Lung (tissue), 12 donors: Measurements from ENCODE around the gene TMEM50B. TPM values are rescaled to one million over a fixed set of nuclear protein-coding genes. Genes with fewer than 3 reads are reported as not detected.

Experiments used
- ATAC-seq: fragments of 200-7000 bp; cut with Tn5 transposase; one replicate; pipeline ENCODE4 v1.9.1; 2020; ENCODE audit warnings: moderate number of reproducible peaks; ENCODE audit not compliant: insufficient read depth, low FRiP score
- DNase-seq, 3 donors: peaks; one replicate each; pipeline ENCODE4 v3.0.0-alpha.2; 2013 to 2017
- H3K27ac ChIP-seq, 2 donors: one replicate each; pipeline ENCODE4 v1.5.1; 2013; ENCODE audit warnings: mild to moderate bottlenecking in 2 of 2, moderate library complexity in 2 of 2, control low read depth in 1 of 2, inconsistent platforms in 1 of 2, low read depth in 1 of 2, low read length in 1 of 2
- H3K27me3 ChIP-seq, 3 donors: one replicate each; pipeline ENCODE4 v1.5.1; 2013; ENCODE audit warnings: low read length in 2 of 3; ENCODE audit not compliant: control insufficient read depth in 3 of 3, insufficient read depth in 3 of 3
- H3K36me3 ChIP-seq, 4 donors: one replicate each; pipeline ENCODE4 v1.5.1; 2013; ENCODE audit warnings: low read length in 4 of 4, mild to moderate bottlenecking in 1 of 4, moderate library complexity in 1 of 4; ENCODE audit not compliant: control insufficient read depth in 4 of 4, insufficient read depth in 4 of 4
- H3K4me1 ChIP-seq, 5 donors: one replicate each; pipeline ENCODE4 v1.5.1; 2013; ENCODE audit warnings: low read length in 5 of 5, mild to moderate bottlenecking in 2 of 5, moderate library complexity in 1 of 5; ENCODE audit not compliant: control insufficient read depth in 5 of 5, insufficient read depth in 5 of 5
- H3K4me3 ChIP-seq: one replicate; pipeline ENCODE4 v1.5.1; 2013; ENCODE audit warnings: mild to moderate bottlenecking, control low read depth, moderate library complexity
- H3K9ac ChIP-seq, 2 donors: one replicate each; pipeline ENCODE4 v1.5.1; 2013; ENCODE audit warnings: low read length in 2 of 2, control low read depth in 1 of 2; ENCODE audit not compliant: insufficient read depth in 1 of 2
- H3K9me3 ChIP-seq, 4 donors: one replicate each; pipeline ENCODE4 v1.5.1; 2013; ENCODE audit warnings: low read length in 3 of 4, mild to moderate bottlenecking in 1 of 4, moderate library complexity in 1 of 4; ENCODE audit not compliant: control insufficient read depth in 4 of 4, insufficient read depth in 3 of 4
- WGBS, 2 donors: extraction: QIAGEN DNeasy Blood & Tissue Kit; methylation state at CpG; one replicate each; pipeline ENCODE4 v1.1.7; 2013; 5-methylcytosine and 5-hydroxymethylcytosine counted together
- polyA plus RNA-seq, 2 donors: library from polyadenylated mRNA; stranded (reverse); fragments of 200-250 nt; gene quantifications; one replicate each; pipeline ENCODE4 v1.2.1, GENCODE V29; 2013
- total RNA-seq, 2 donors: library from RNA; depleted of rRNA in 1 of 2; stranded (reverse); fragments of >200 nt in 1 of 2; gene quantifications; one replicate each; pipeline ENCODE4 v1.2.1, GENCODE V29; 2014 to 2021
- TF ChIP-seq, protein P1 (sequence below): IDR thresholded peaks from 2 replicates; pipeline ENCODE4 v1.5.1; 2012; ENCODE audit warnings: mild to moderate bottlenecking; ENCODE audit errors: control extremely low read depth, extremely low read depth
- donor health status: control.
- donor health status: control.
- donor health status: Bipolar disorder and iron deficiency.
- donor health status: healthy.
- donor health status: DM: yes; HTN: yes; CAD: no.

The TMEM50B gene
- total and polyA plus RNA-seq, 4 donors: 35.4 to 73.6 (median 48.4) TPM

DNA sequence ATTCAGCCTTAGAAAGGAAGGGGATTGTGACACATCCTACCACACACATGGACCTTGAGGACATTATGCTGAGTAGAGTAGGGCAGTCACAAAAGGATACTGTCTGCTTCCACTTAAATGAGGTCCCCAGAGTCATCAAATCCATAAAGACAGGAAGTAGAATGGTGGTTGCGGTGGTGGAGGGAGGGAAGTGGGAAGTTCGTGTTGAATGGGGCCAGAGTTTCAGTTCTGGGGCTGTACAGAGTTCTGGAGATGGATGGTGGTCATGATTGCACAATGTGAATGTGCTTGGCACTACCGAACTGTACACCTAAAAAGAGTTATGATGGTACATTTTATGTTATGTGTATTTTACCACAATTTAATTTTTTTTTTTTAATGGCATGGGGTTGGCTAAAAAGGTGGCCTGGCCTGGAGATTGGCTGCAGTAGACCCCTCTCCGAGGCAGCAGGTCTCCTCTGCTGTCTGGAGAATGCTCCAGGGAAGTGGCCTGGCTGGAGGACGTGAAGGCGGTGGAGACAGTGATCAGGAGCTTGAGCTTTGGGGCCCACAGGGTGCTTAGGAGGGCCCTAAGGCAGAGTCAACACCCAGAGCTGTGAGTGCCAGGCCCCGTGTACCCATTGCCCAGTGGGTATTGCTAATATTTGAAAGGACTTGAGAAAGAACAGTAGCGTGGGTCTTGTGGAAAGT, 46.2 kb downstream of the TMEM50B start:
- Histone ChIP-seq H3K4me1 (peaks cover 0 to 5% (median 0%) of the 10 kb centered on the region in 5 donors), H3K27me3 (no peaks in the 10 kb centered on the region), H3K9ac (no peak overlapping the region), H3K27ac (peak overlapping the region in 1 of 2 donors; percentile 30), H3K9me3 (no peaks in the 10 kb centered on the region), H3K4me3 (no peak overlapping the region), H3K36me3 (peaks cover 39 to 54% (median 47%) of the 10 kb centered on the region in 4 donors)
- ATAC-seq: no peak
- no peak for DNase-seq
- TF ChIP-seq, protein P1, sequence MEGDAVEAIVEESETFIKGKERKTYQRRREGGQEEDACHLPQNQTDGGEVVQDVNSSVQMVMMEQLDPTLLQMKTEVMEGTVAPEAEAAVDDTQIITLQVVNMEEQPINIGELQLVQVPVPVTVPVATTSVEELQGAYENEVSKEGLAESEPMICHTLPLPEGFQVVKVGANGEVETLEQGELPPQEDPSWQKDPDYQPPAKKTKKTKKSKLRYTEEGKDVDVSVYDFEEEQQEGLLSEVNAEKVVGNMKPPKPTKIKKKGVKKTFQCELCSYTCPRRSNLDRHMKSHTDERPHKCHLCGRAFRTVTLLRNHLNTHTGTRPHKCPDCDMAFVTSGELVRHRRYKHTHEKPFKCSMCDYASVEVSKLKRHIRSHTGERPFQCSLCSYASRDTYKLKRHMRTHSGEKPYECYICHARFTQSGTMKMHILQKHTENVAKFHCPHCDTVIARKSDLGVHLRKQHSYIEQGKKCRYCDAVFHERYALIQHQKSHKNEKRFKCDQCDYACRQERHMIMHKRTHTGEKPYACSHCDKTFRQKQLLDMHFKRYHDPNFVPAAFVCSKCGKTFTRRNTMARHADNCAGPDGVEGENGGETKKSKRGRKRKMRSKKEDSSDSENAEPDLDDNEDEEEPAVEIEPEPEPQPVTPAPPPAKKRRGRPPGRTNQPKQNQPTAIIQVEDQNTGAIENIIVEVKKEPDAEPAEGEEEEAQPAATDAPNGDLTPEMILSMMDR: no peak
- whole genome bisulfite sequencing, 2 donors: 69 to 78% methylated on average over 8 of the region's 8 CpGs

DNA sequence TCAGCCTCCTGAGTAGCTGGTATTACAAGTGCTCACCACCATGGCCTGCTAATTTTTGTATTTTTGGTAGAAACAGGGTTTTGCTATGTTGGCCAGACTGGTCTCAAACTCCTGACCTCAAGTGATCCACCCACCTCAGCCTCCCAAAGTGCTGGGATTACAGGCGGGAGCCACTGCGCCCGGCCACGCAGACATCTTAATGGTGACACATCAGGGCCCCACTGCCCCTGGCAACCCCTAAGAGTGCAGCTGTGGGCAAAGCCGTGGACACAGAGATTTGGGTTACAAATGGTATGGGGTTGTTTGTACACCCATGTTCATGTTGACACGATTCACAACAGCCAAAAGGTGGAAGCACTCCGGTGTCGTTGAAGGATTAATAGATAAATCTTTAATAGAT, 46.8 kb downstream of the TMEM50B start:
- no peak overlapping the region for H3K27ac ChIP-seq
- TF ChIP-seq, protein P1: no peak
- WGBS, 2 donors: 91 to 95% methylated on average over 8 of the region's 8 CpGs
- no peak for ATAC-seq
- H3K27me3 ChIP-seq: no peaks in the 10 kb centered on the region
- H3K4me3 ChIP-seq: no peak overlapping the region
- DNase-seq: no peak
- peaks cover 0 to 5% (median 0%) of the 10 kb centered on the region in 5 donors for H3K4me1 ChIP-seq
- H3K9ac ChIP-seq: no peak overlapping the region
- H3K9me3 ChIP-seq: no peaks in the 10 kb centered on the region
- peaks cover 36 to 54% (median 47%) of the 10 kb centered on the region in 4 donors for H3K36me3 ChIP-seq

DNA sequence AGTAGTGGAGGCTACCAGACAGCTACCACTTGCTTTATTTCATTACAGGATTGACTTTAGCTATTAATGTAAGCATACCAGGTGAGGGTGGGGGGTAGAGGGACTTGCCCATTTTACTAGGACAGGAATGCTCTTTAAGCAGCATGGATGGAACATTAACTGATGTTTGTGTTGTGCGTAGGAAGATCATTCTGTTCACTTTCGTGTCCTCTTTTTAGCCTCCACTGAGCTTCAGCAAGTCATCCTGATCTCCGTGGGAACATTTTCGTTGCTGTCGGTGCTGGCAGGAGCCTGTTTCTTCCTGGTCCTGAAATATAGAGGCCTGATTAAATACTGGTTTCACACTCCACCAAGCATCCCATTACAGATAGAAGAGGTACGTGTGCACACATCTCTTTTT, 47.3 kb downstream of the TMEM50B start:
- H3K36me3 ChIP-seq: peaks cover 35 to 52% (median 47%) of the 10 kb centered on the region in 4 donors
- WGBS, 2 donors: 88 to 94% methylated on average over 6 of the region's 6 CpGs
- H3K27ac ChIP-seq: no peak overlapping the region
- DNase-seq (no peak), ATAC-seq (no peak)
- peaks cover 0 to 6% (median 0%) of the 10 kb centered on the region in 5 donors for H3K4me1 ChIP-seq
- no peak overlapping the region for H3K4me3 ChIP-seq
- no peaks in the 10 kb centered on the region for H3K9me3 ChIP-seq
- no peak overlapping the region for H3K9ac ChIP-seq
- H3K27me3 ChIP-seq: no peaks in the 10 kb centered on the region
- TF ChIP-seq, protein P1: no peak

DNA sequence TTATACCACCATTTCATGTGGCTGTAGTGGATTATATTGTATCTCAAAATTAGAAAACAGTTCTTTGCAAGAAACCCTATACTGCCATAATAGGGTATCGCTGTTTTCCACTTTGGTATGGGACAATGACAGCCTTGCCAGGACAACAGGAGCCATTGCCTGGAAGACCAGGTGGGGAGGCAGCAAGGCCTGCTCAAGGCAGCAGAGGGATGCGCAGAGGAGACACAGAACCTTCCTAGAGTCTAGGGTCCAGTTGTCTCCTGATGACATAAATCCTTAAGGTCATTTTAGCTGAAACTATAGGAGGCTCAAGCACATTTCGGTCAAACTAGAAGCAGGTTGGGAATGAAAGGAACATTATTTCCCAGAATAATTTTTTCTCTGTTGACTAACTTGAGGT, 48.9 kb downstream of the TMEM50B start:
- Histone ChIP-seq H3K4me3 (no peak overlapping the region), H3K4me1 (peaks cover 0 to 7% (median 4%) of the 10 kb centered on the region in 5 donors), H3K36me3 (peaks cover 35 to 51% (median 46%) of the 10 kb centered on the region in 4 donors), H3K9me3 (peaks cover 0 to 2% (median 0%) of the 10 kb centered on the region in 4 donors), H3K27ac (no peak overlapping the region), H3K27me3 (no peaks in the 10 kb centered on the region), H3K9ac (no peak overlapping the region)
- WGBS, 2 donors: 99 to 100% methylated on average over 3 of the region's 3 CpGs
- TF ChIP-seq, protein P1: no peak
- no peak for DNase-seq
- no peak for ATAC-seq
